Neural progenitor cell (in vitro differentiated cells): ENCODE results near the gene CRYBB1.

Experiments
- CTCF ChIP-seq: fragments of 200-600 bp; sonication (generic); IDR thresholded peaks from 2 replicates; pipeline ENCODE4 v1.5.1; 2017; ENCODE audit warnings: antibody characterized with exemption, mild to moderate bottlenecking
- EZH2 ChIP-seq: fragments of 200-600 bp; sonication (generic); IDR thresholded peaks from 2 replicates; pipeline ENCODE4 v1.6.1; 2017; ENCODE audit warnings: antibody characterized with exemption, mild to moderate bottlenecking, moderate library complexity
- EZH2phosphoT487 ChIP-seq: fragments of 200-600 bp; sonication (generic); IDR thresholded peaks from 2 replicates; pipeline ENCODE4 v1.6.1; 2017; ENCODE audit warnings: antibody characterized with exemption

GRCh38 chr22:26589845-26590736 lies 27.7 kb downstream of the CRYBB1 start, which contains the start of gene TPST2:
- TF ChIP-seq CTCF, result peak; percentile 0
- TF ChIP-seq EZH2, result no peak
- no peak for TF ChIP-seq EZH2phosphoT487
